GM12878 (cell line): Measurements from ENCODE around the gene CRB1. TPM values are rescaled to one million over a fixed set of nuclear protein-coding genes. Genes with fewer than 3 reads are reported as not detected.

Experiments used
- ATAC-seq: fragments of 200-7000 bp; cut with Tn5 transposase; 3 replicates; pipeline ENCODE4 v1.9.1; 2020; ENCODE audit warnings: mild to moderate bottlenecking, moderate library complexity
- BruUV-seq: library from RNA; stranded (reverse); fragments of 400-500 nt; replicated peaks from 2 replicates; lab custom pipeline; 2021; lab: Mats Ljungman, UMichigan
- CTCF ChIA-PET: fragments of 300-600 bp; sonication (Branson Sonifier 250); formaldehyde crosslinking; extraction: SDS; loops from one replicate; lab custom pipeline; 2021; ENCODE audit warnings: inconsistent platforms; lab: Yijun Ruan, JAX
- POLR2A ChIA-PET: fragments of 350-600 bp; formaldehyde crosslinking; extraction: SDS; loops from one replicate; lab custom pipeline; 2021; ENCODE audit warnings: inconsistent platforms; lab: Charles Lee
- RAD21 ChIA-PET: fragments of 300-600 bp; sonication (Branson Sonifier 250); formaldehyde crosslinking; loops from one replicate; lab custom pipeline; 2023; ENCODE audit warnings: antibody characterized with exemption; ENCODE audit not compliant: unreplicated experiment; lab: Charles Lee
- SMC1A ChIA-PET: fragments of 300-600 bp; sonication (Branson Sonifier 250); formaldehyde crosslinking; loops from one replicate; lab custom pipeline; 2023; ENCODE audit not compliant: unreplicated experiment, uncharacterized antibody; lab: Charles Lee
- DNase-seq: peaks from one replicate; pipeline ENCODE4 v3.0.0-alpha.2; 2011; ENCODE audit warnings: low read depth, low spot score
- FAIRE-seq: peaks from 3 replicates; lab custom pipeline; 2011; peaks lifted over from hg19 to GRCh38; lab: Jason Lieb, UNC
- H2AFZ ChIP-seq: 2 replicates; pipeline ENCODE4 v1.6.0; 2011; ENCODE audit warnings: low read depth, low read length, control low read depth; ENCODE audit not compliant: control insufficient read depth
- H3K27ac ChIP-seq: 2 replicates; pipeline ENCODE4 v1.5.1; 2011; ENCODE audit warnings: control low read depth; ENCODE audit not compliant: control insufficient read depth, insufficient read depth
- H3K27me3 ChIP-seq, 2 experiments: replicated peaks in 1 of 2; 2 replicates each; pipeline versions ENCODE4 v1.6.0 to v1.6.1; 2011; ENCODE audit warnings: low read length in 1 of 2; ENCODE audit not compliant: control insufficient read depth in 2 of 2, insufficient read depth in 2 of 2
- H3K36me3 ChIP-seq, 2 experiments: 2 replicates each; pipeline ENCODE4 v1.5.1; 2011; ENCODE audit warnings: low read length in 1 of 2; ENCODE audit not compliant: control insufficient read depth in 2 of 2, insufficient read depth in 2 of 2
- H3K4me1 ChIP-seq: 2 replicates; pipeline ENCODE4 v1.6.1; 2011; ENCODE audit warnings: mild to moderate bottlenecking, low read length, moderate library complexity, mixed read lengths; ENCODE audit not compliant: control insufficient read depth, insufficient read depth
- H3K4me2 ChIP-seq: 2 replicates; pipeline ENCODE4 v1.6.0; 2011; ENCODE audit warnings: control low read depth; ENCODE audit not compliant: control insufficient read depth, insufficient read depth
- H3K4me3 ChIP-seq: fragments of 200-600 bp; sonication (generic); 2 replicates; pipeline ENCODE4 v1.5.1; 2016
- H3K79me2 ChIP-seq: 2 replicates; pipeline ENCODE4 v1.6.0; 2011; ENCODE audit warnings: low read length; ENCODE audit not compliant: control insufficient read depth, insufficient read depth
- H3K9ac ChIP-seq: 2 replicates; pipeline ENCODE4 v1.8.0; 2011; ENCODE audit warnings: low read length, control low read depth, mixed read lengths; ENCODE audit not compliant: control insufficient read depth, insufficient read depth
- H3K9me3 ChIP-seq: replicated peaks from 3 replicates; pipeline ENCODE4 v1.5.1; 2011; ENCODE audit warnings: mild to moderate bottlenecking, low read length; ENCODE audit not compliant: control insufficient read depth, insufficient read depth
- H4K20me1 ChIP-seq: 2 replicates; pipeline ENCODE4 v1.6.0; 2011; ENCODE audit not compliant: control insufficient read depth, insufficient read depth
- HDAC2 ChIP-seq: fragments of 200-600 bp; sonication (generic); IDR thresholded peaks from 2 replicates; pipeline ENCODE4 v1.6.1; 2017
- JUND ChIP-seq: IDR thresholded peaks from 2 replicates; pipeline ENCODE4 v1.6.1; 2012; ENCODE audit warnings: low read depth, mild to moderate bottlenecking, low read length, improper control_type of control experiment, moderate library complexity
- LARP7 ChIP-seq: fragments of 450-650 bp; IDR thresholded peaks from 2 replicates; pipeline ENCODE4 v1.6.1; 2017; ENCODE audit warnings: mild to moderate bottlenecking
- MEF2B ChIP-seq: fragments of 450-650 bp; IDR thresholded peaks from 2 replicates; pipeline ENCODE4 v1.6.1; 2018; ENCODE audit warnings: mild to moderate bottlenecking, moderate library complexity; ENCODE audit not compliant: partially characterized antibody, poor library complexity, severe bottlenecking
- MYB ChIP-seq: fragments of 150-350 bp; IDR thresholded peaks from 2 replicates; pipeline ENCODE4 v1.6.1; 2014; ENCODE audit warnings: mild to moderate bottlenecking, low read depth, low read length, borderline replicate concordance
- NR2C1 ChIP-seq: fragments of 450-650 bp; IDR thresholded peaks from 2 replicates; pipeline ENCODE4 v1.6.1; 2017; ENCODE audit warnings: antibody characterized with exemption, mild to moderate bottlenecking, moderate library complexity
- NR2F1 ChIP-seq: fragments of 450-650 bp; conservative IDR thresholded peaks from 2 replicates; pipeline ENCODE4 v1.6.1; 2017; ENCODE audit warnings: mild to moderate bottlenecking
- NRF1 ChIP-seq: conservative IDR thresholded peaks from 2 replicates; pipeline ENCODE4 v1.6.1; 2011; ENCODE audit warnings: mild to moderate bottlenecking, low read depth, low read length, improper control_type of control experiment
- PML ChIP-seq: IDR thresholded peaks from 2 replicates; pipeline ENCODE4 v1.6.1; 2012; ENCODE audit warnings: low read length, inconsistent platforms
- RB1 ChIP-seq: fragments of 450-650 bp; formaldehyde crosslinking; IDR thresholded peaks from 2 replicates; pipeline ENCODE4 v1.6.1; 2017; ENCODE audit warnings: mild to moderate bottlenecking, borderline replicate concordance
- ZBTB4 ChIP-seq: fragments of 450-650 bp; formaldehyde crosslinking; IDR thresholded peaks from 2 replicates; pipeline ENCODE4 v1.4.0; 2022; ENCODE audit warnings: mild to moderate bottlenecking, moderate library complexity
- ZNF217 ChIP-seq: fragments of 450-650 bp; IDR thresholded peaks from 2 replicates; pipeline ENCODE4 v1.6.1; 2017; ENCODE audit warnings: antibody characterized with exemption, mild to moderate bottlenecking
- WGBS: methylation state at CpG from one replicate; pipeline ENCODE4 v1.1.6; 2016; ENCODE audit warnings: low lambda C conversion rate; ENCODE audit not compliant: insufficient replicate concordance, insufficient coverage; ENCODE audit errors: missing lambda C conversion rate; 5-methylcytosine and 5-hydroxymethylcytosine counted together
- in situ Hi-C: fragments of 300-500 bp; cut with MboI; formaldehyde crosslinking; loops from 9 replicates; pipeline ENCODE4 v1.14.3; 2018; ENCODE audit warnings: mixed read lengths
- intact Hi-C: fragments of 100-400 bp; cut with micrococcal nuclease; formaldehyde crosslinking; loops from one replicate; pipeline ENCODE4 v1.14.2; 2022; ENCODE audit not compliant: unreplicated experiment
- polyA plus RNA-seq, 11 experiments: library from polyadenylated mRNA; depleted of rRNA in 4 of 11; unstranded in 6 of 11; stranded (reverse) in 5 of 11; fragments of >200 nt; fragmentation: Nextera tagmentation in 4 of 11; fragmentation: Illumina TruSeq in 1 of 11; extraction: Ambion mirVana in 4 of 11; extraction: Trizol in 1 of 11; gene quantifications; 1 replicate in 1 of 11; 2 replicates in 10 of 11; pipeline versions ENCODE4 v1.2.1 to v1.2.3, GENCODE V29; 2011 to 2016; ENCODE audit warnings: inconsistent platforms in 2 of 11, missing spikeins in 2 of 11, low read depth in 1 of 11
- total RNA-seq, 4 experiments: library from RNA; depleted of rRNA in 3 of 4; stranded (reverse); fragments of >200 nt in 3 of 4; fragmentation: Illumina TruSeq in 1 of 4; extraction: Trizol in 1 of 4; gene quantifications; 2 replicates each; pipeline versions ENCODE4 v1.2.1 to v1.2.3, GENCODE V29; 2013 to 2021
- TF ChIP-seq, protein P1 (sequence below): fragments of 450-650 bp; IDR thresholded peaks from 2 replicates; pipeline ENCODE4 v1.6.1; 2016; ENCODE audit warnings: mild to moderate bottlenecking
- TF ChIP-seq, protein P2 (sequence below): fragments of 450-650 bp; IDR thresholded peaks from 2 replicates; pipeline ENCODE4 v1.6.1; 2017; ENCODE audit warnings: mild to moderate bottlenecking

The CRB1 gene
- total and polyA plus RNA-seq, 10 of the 15 experiments (the other 5 are each of a cell fraction or from before 2014, with no cell fraction given) = 0.06 to 0.10 (median 0.06) TPM; not detected in 7

DNA sequence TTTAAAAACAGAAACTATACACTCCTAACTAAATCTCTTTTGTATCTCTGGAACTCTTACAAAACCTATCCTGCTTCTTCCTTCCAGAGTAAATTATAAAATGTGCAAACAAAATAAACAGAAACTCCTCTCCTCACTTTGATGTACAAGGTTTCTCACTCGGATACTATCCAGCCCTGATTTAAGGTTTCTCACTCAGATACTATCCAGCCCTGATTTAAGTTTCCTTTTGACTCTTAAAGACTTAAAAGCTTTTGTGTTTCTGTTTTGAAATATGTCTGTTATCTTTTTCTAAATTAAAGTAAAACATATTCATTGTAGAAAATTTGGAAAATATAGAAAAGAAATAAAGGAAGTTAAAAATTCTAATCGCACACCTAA is 132.5 kb downstream of the CRB1 start (continued):
- TF ChIP-seq MEF2B (no peak), ZNF217 (no peak), NR2F1 (no peak), HDAC2 (no peak)

GRCh38 chr1:197402189-197402588 is 134.1 kb downstream of the CRB1 start:
- H3K27me3 ChIP-seq = no peaks in the 10 kb centered on the region
- DNase-seq = no peak
- ChIA-PET SMC1A (no interaction called here), RAD21 (no interaction called here), POLR2A (no interaction called here), CTCF (no interaction called here)
- H3K36me3 ChIP-seq = no peaks in the 10 kb centered on the region
- no peak overlapping the region for H3K4me2 ChIP-seq
- no peak for FAIRE-seq
- H3K4me1 ChIP-seq = no peaks in the 10 kb centered on the region
- WGBS = 42% methylated on average over 2 of the region's 2 CpGs
- H3K9ac ChIP-seq = no peak overlapping the region
- H2AFZ ChIP-seq = no peak overlapping the region
- no peak for TF ChIP-seq JUND
- no peak for TF ChIP-seq LARP7
- TF ChIP-seq, protein P1, sequence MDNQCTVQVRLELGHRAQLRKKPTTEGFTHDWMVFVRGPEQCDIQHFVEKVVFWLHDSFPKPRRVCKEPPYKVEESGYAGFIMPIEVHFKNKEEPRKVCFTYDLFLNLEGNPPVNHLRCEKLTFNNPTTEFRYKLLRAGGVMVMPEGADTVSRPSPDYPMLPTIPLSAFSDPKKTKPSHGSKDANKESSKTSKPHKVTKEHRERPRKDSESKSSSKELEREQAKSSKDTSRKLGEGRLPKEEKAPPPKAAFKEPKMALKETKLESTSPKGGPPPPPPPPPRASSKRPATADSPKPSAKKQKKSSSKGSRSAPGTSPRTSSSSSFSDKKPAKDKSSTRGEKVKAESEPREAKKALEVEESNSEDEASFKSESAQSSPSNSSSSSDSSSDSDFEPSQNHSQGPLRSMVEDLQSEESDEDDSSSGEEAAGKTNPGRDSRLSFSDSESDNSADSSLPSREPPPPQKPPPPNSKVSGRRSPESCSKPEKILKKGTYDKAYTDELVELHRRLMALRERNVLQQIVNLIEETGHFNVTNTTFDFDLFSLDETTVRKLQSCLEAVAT = no peak
- TF ChIP-seq RB1 = no peak
- TF ChIP-seq PML = no peak
- TF ChIP-seq ZBTB4 (CRISPR knock-in tag) = no peak
- TF ChIP-seq ZNF217 = no peak
- no peak for TF ChIP-seq NR2C1
- TF ChIP-seq, protein P2, sequence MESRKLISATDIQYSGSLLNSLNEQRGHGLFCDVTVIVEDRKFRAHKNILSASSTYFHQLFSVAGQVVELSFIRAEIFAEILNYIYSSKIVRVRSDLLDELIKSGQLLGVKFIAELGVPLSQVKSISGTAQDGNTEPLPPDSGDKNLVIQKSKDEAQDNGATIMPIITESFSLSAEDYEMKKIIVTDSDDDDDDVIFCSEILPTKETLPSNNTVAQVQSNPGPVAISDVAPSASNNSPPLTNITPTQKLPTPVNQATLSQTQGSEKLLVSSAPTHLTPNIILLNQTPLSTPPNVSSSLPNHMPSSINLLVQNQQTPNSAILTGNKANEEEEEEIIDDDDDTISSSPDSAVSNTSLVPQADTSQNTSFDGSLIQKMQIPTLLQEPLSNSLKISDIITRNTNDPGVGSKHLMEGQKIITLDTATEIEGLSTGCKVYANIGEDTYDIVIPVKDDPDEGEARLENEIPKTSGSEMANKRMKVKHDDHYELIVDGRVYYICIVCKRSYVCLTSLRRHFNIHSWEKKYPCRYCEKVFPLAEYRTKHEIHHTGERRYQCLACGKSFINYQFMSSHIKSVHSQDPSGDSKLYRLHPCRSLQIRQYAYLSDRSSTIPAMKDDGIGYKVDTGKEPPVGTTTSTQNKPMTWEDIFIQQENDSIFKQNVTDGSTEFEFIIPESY = no peak
- no peak for TF ChIP-seq MYB
- no peak for TF ChIP-seq NRF1
- H3K79me2 ChIP-seq = no peaks in the 10 kb centered on the region
- H3K9me3 ChIP-seq = no peaks in the 10 kb centered on the region
- no peak overlapping the region for H3K27ac ChIP-seq
- no peak overlapping the region for H3K4me3 ChIP-seq
- ATAC-seq = no peak
- in situ Hi-C loops = no loop called here
- intact Hi-C loops = no loop called here
- no TSS peak for BruUV-seq
- H4K20me1 ChIP-seq = no peaks in the 10 kb centered on the region
